B cell (primary cell): ENCODE data around the gene CFAP73. TPM values are rescaled to one million over a fixed set of nuclear protein-coding genes. Genes with fewer than 3 reads are reported as not detected.

Source experiments
- ATAC-seq: fragments of 200-7000 bp; cut with Tn5 transposase; one replicate; pipeline ENCODE4 v1.10.0; 2021; ENCODE audit warnings: low read depth, mild to moderate bottlenecking, moderate number of reproducible peaks, moderate library complexity
- CTCF ChIA-PET: fragments of 350-600 bp; sonication (Branson Sonifier 250); formaldehyde crosslinking; loops from one replicate; lab custom pipeline; 2021; ENCODE audit warnings: antibody characterized with exemption, inconsistent platforms; lab: Charles Lee
- POLR2A ChIA-PET: fragments of 350-600 bp; sonication (Branson Sonifier 250); formaldehyde crosslinking; loops from one replicate; lab custom pipeline; 2021; ENCODE audit warnings: antibody characterized with exemption; lab: Charles Lee
- DNase-seq: peaks from one replicate; pipeline ENCODE4 v3.0.0; 2013
- H2AFZ ChIP-seq: 2 replicates; pipeline ENCODE4 v1.6.1; 2012; ENCODE audit warnings: mild to moderate bottlenecking, low read depth, low read length; ENCODE audit not compliant: insufficient read depth, poor library complexity, severe bottlenecking
- H3K27ac ChIP-seq, 2 donors: 1 replicate in 1 of 2; 2 replicates in 1 of 2; pipeline ENCODE4 v1.5.1; 2012 to 2013; ENCODE audit warnings: low read length in 2 of 2, mild to moderate bottlenecking in 2 of 2, moderate library complexity in 1 of 2
- H3K27me3 ChIP-seq, 4 experiments: fragments of 200-600 bp in 1 of 4; sonication (generic) in 1 of 4; replicated peaks in 1 of 4; 1 replicate in 2 of 4; 2 replicates in 2 of 4; pipeline versions ENCODE4 v1.6.1 to v1.7.0; 2013 to 2016; ENCODE audit warnings: low read length in 3 of 4, mild to moderate bottlenecking in 2 of 4, mixed read lengths in 1 of 4, moderate library complexity in 1 of 4; ENCODE audit not compliant: insufficient read depth in 4 of 4, control insufficient read depth in 3 of 4; ENCODE audit errors: control extremely low read depth in 1 of 4
- H3K36me3 ChIP-seq, 2 experiments: replicated peaks in 1 of 2; 1 replicate in 1 of 2; 2 replicates in 1 of 2; pipeline versions ENCODE4 v1.6.1 to v1.7.1; 2013; ENCODE audit warnings: low read length in 1 of 2; ENCODE audit not compliant: insufficient read depth in 2 of 2, control insufficient read depth in 1 of 2; ENCODE audit errors: control extremely low read depth in 1 of 2, extremely low read depth in 1 of 2
- H3K4me1 ChIP-seq, 2 donors: fragments of 200-600 bp in 1 of 2; sonication (generic) in 1 of 2; 1 replicate in 1 of 2; 2 replicates in 1 of 2; pipeline versions ENCODE4 v1.5.1 to v1.6.1; 2013 to 2017; ENCODE audit warnings: low read length in 2 of 2; ENCODE audit not compliant: control insufficient read depth in 2 of 2, insufficient read depth in 2 of 2
- H3K4me2 ChIP-seq: replicated peaks from 2 replicates; pipeline ENCODE3; 2012; ENCODE audit warnings: mild to moderate bottlenecking, low read depth, low read length; ENCODE audit not compliant: poor library complexity, severe bottlenecking
- H3K4me3 ChIP-seq, 5 experiments: fragments of 200-600 bp in 1 of 5; sonication (generic) in 1 of 5; 1 replicate in 3 of 5; 2 replicates in 2 of 5; pipeline versions ENCODE4 v1.5.1 to v1.7.0; 2011 to 2016; ENCODE audit warnings: low read length in 4 of 5, mild to moderate bottlenecking in 4 of 5, low read depth in 2 of 5, control low read depth in 1 of 5, moderate library complexity in 1 of 5; ENCODE audit not compliant: insufficient read depth in 1 of 5; ENCODE audit errors: control extremely low read depth in 1 of 5, extremely low read depth in 1 of 5
- H3K79me2 ChIP-seq: fragments of 200-600 bp; sonication (generic); one replicate; pipeline ENCODE4 v1.6.0; 2016; ENCODE audit warnings: low read length; ENCODE audit not compliant: control insufficient read depth, insufficient read depth
- H3K9ac ChIP-seq: fragments of 200-600 bp; sonication (generic); 2 replicates; pipeline ENCODE4 v1.6.1; 2017; ENCODE audit warnings: mild to moderate bottlenecking, low read length, moderate library complexity
- H3K9me3 ChIP-seq, 3 donors: one replicate each; pipeline versions ENCODE4 v1.6.1 to v1.7.1; 2013; ENCODE audit warnings: low read length in 2 of 3; ENCODE audit not compliant: control insufficient read depth in 2 of 3, insufficient read depth in 1 of 3; ENCODE audit errors: control extremely low read depth in 1 of 3
- H4K20me1 ChIP-seq: 2 replicates; pipeline ENCODE4 v1.6.0; 2012; ENCODE audit warnings: mild to moderate bottlenecking, low read length; ENCODE audit not compliant: insufficient read depth, control insufficient read depth, poor library complexity, severe bottlenecking
- H3K27ac Mint-ChIP-seq: one replicate; pipeline ENCODE4 v1.8.0; 2021; ENCODE audit warnings: mixed read lengths
- H3K27me3 Mint-ChIP-seq: one replicate; pipeline ENCODE4 v1.8.0; 2021; ENCODE audit warnings: mixed read lengths
- H3K4me1 Mint-ChIP-seq: one replicate; pipeline ENCODE4 v1.8.0; 2021; ENCODE audit warnings: mixed read lengths
- H3K4me3 Mint-ChIP-seq: one replicate; pipeline ENCODE4 v1.8.0; 2021; ENCODE audit warnings: mixed read lengths
- H3K9me3 Mint-ChIP-seq: one replicate; pipeline ENCODE4 v1.8.0; 2022; ENCODE audit warnings: mixed read lengths; ENCODE audit not compliant: insufficient read depth
- EZH2 ChIP-seq: IDR thresholded peaks from 2 replicates; pipeline ENCODE4 v1.6.1; 2012; ENCODE audit warnings: borderline replicate concordance, low read depth, mild to moderate bottlenecking, moderate library complexity, low read length; ENCODE audit not compliant: insufficient read depth, poor library complexity, severe bottlenecking
- WGBS: methylation state at CpG from one replicate; pipeline ENCODE4 v1.1.5; 2013; ENCODE audit warnings: missing lambda C conversion rate; ENCODE audit not compliant: insufficient coverage; 5-methylcytosine and 5-hydroxymethylcytosine counted together
- intact Hi-C: fragments of 100-400 bp; cut with micrococcal nuclease; formaldehyde crosslinking; loops from one replicate; pipeline ENCODE4 v1.10.0; 2022
- polyA minus RNA-seq: library from RNA; depleted of rRNA, polyadenylated mRNA; stranded (reverse); fragments of >200 nt; gene quantifications from 2 replicates; pipeline ENCODE4 v1.2.3, GENCODE V29; 2012
- polyA plus RNA-seq: library from polyadenylated mRNA; depleted of rRNA; stranded (reverse); fragments of >200 nt; gene quantifications from 2 replicates; pipeline ENCODE4 v1.2.3, GENCODE V29; 2012
- total RNA-seq, 2 donors: library from RNA; stranded (reverse); fragments of 120-200 nt in 1 of 2; gene quantifications; 1 replicate in 1 of 2; 2 replicates in 1 of 2; pipeline versions ENCODE4 v1.2.3 to v1.2.4, GENCODE V29; 2013 to 2022
- TF ChIP-seq, protein P1 (sequence below): fragments of 200-600 bp; IDR thresholded peaks from one replicate; pipeline ENCODE4 v1.8.0; 2022; ENCODE audit warnings: antibody characterized with exemption, mild to moderate bottlenecking

Gene CFAP73
- total RNA-seq, result 5.1 and 5.8 TPM in 2 replicates
- 0.05 TPM for total RNA-seq (2013)
- polyA plus RNA-seq, result 0.13 TPM in 1 of 2 replicates, not detected in the other
- polyA minus RNA-seq, result not detected in 2 replicates

- H3K9ac ChIP-seq, result no peak within 1 kb of the TSS
- ATAC-seq, result no peak
- peaks cover 0 to 6% (median 1%) of the 10 kb centered on the region in 3 donors for H3K9me3 ChIP-seq
- H3K4me3 ChIP-seq, result no peak within 1 kb of the TSS
- Mint-ChIP-seq H3K27me3 (peaks cover 6% of the 10 kb centered on the region), H3K4me1 (peaks cover 20% of the 10 kb centered on the region), H3K9me3 (peaks cover 3% of the 10 kb centered on the region), H3K4me3 (no peak within 1 kb of the TSS), H3K27ac (no peak within 1 kb of the TSS)
- ChIA-PET CTCF (interaction anchor here (0.5 to 1.4 kb wide), 4 partner anchors 17 to 63 kb away, joined by 3 to 4 read pairs (median 3); no protein-coding TSS in a partner anchor), POLR2A (no interaction called here)
- TF ChIP-seq, protein P1, sequence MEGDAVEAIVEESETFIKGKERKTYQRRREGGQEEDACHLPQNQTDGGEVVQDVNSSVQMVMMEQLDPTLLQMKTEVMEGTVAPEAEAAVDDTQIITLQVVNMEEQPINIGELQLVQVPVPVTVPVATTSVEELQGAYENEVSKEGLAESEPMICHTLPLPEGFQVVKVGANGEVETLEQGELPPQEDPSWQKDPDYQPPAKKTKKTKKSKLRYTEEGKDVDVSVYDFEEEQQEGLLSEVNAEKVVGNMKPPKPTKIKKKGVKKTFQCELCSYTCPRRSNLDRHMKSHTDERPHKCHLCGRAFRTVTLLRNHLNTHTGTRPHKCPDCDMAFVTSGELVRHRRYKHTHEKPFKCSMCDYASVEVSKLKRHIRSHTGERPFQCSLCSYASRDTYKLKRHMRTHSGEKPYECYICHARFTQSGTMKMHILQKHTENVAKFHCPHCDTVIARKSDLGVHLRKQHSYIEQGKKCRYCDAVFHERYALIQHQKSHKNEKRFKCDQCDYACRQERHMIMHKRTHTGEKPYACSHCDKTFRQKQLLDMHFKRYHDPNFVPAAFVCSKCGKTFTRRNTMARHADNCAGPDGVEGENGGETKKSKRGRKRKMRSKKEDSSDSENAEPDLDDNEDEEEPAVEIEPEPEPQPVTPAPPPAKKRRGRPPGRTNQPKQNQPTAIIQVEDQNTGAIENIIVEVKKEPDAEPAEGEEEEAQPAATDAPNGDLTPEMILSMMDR, result no peak
- TF ChIP-seq EZH2, result no peak
- WGBS, result 70% methylated on average over 13 of the region's 22 CpGs
- no peaks in the 10 kb centered on the region for H3K36me3 ChIP-seq
- peak; percentile 29 for DNase-seq
- H3K4me1 ChIP-seq, result peaks cover 7 to 21% of the 10 kb centered on the region in 2 donors
- no peak within 1 kb of the TSS for H3K27ac ChIP-seq
- peaks cover 4% of the 10 kb centered on the region for H4K20me1 ChIP-seq
- no peak within 1 kb of the TSS for H2AFZ ChIP-seq
- H3K27me3 ChIP-seq, result peaks cover 0 to 14% (median 7%) of the 10 kb centered on the region in 4 experiments
- H3K4me2 ChIP-seq, result no peak within 1 kb of the TSS
- intact Hi-C loops, result loop anchor here (5.0 to 10.0 kb wide), 2 partner anchors 52 to 245 kb away; partner anchors contain the start of gene OAS1
- peaks cover 3% of the 10 kb centered on the region for H3K79me2 ChIP-seq
Measured at GRCh38 chr12:113149361-113150150, at the start of gene CFAP73. Gene CFAP73 (plus strand): TSS chr12:113149724. CDS start chr12:113149858, 134 bp downstream.
